ENCODE measurements around the gene INVS.
"Not testable (repeated sequence)": the region's sequence is repeated elsewhere in the genome, so short reads cannot be mapped to it uniquely, and the experiment has no call there.

Gene INVS

GRCh38 chr9:100126423-100126822, 27.4 kb downstream of the INVS start:
- DNase-seq (ENCODE audit: low read depth): no peak

GRCh38 chr9:100129772-100130171, 30.7 kb downstream of the INVS start:
- DNase-seq (ENCODE audit: low read depth): no peak

GRCh38 chr9:100131216-100131615, 32.2 kb downstream of the INVS start:
- no peak for DNase-seq (ENCODE audit: low read depth)

GRCh38 chr9:100131875-100132430, 32.9 kb downstream of the INVS start:
- DNase-seq (ENCODE audit: low read depth): no peak

GRCh38 chr9:100134731-100135130, 35.7 kb downstream of the INVS start:
- no peak for DNase-seq (ENCODE audit: low read depth)

GRCh38 chr9:100136799-100137198, 37.8 kb downstream of the INVS start:
- not testable (repeated sequence) for DNase-seq (ENCODE audit: low read depth)

- not testable (repeated sequence) for DNase-seq (ENCODE audit: low read depth)
These were observed 41.3 kb downstream of the INVS start for GRCh38 chr9:100140303-100140702.

- DNase-seq (ENCODE audit: low read depth): not testable (repeated sequence)
These were observed 42.8 kb downstream of the INVS start for GRCh38 chr9:100141862-100142261.

GRCh38 chr9:100145167-100145934, 46.3 kb downstream of the INVS start:
- not testable (repeated sequence) for DNase-seq (ENCODE audit: low read depth)

GRCh38 chr9:100145976-100146375, 46.9 kb downstream of the INVS start:
- DNase-seq (ENCODE audit: low read depth): not testable (repeated sequence)

- no peak for DNase-seq (ENCODE audit: low read depth)
These were observed 51.2 kb downstream of the INVS start for GRCh38 chr9:100150214-100150613.

- DNase-seq (ENCODE audit: low read depth): no peak
These were observed 61.0 kb downstream of the INVS start for GRCh38 chr9:100160021-100160420.

GRCh38 chr9:100167176-100167575, 68.1 kb downstream of the INVS start:
- DNase-seq (ENCODE audit: low read depth): no peak

GRCh38 chr9:100167915-100168654, 69.0 kb downstream of the INVS start:
- DNase-seq (ENCODE audit: low read depth): no peak

- no peak for DNase-seq (ENCODE audit: low read depth)
These were observed 71.0 kb downstream of the INVS start for GRCh38 chr9:100170085-100170484.

GRCh38 chr9:100170556-100170955, 71.5 kb downstream of the INVS start:
- no peak for DNase-seq (ENCODE audit: low read depth)

GRCh38 chr9:100186356-100186755, 87.3 kb downstream of the INVS start:
- DNase-seq (ENCODE audit: low read depth): no peak

GRCh38 chr9:100190339-100190738, 91.3 kb downstream of the INVS start:
- no peak for DNase-seq (ENCODE audit: low read depth)

- no peak for DNase-seq (ENCODE audit: low read depth)
These were observed 92.2 kb downstream of the INVS start for GRCh38 chr9:100191264-100191663.

GRCh38 chr9:100193078-100193477, 94.0 kb downstream of the INVS start:
- no peak for DNase-seq (ENCODE audit: low read depth)

- DNase-seq (ENCODE audit: low read depth): no peak
These were observed 97.2 kb downstream of the INVS start for GRCh38 chr9:100196215-100196614.

GRCh38 chr9:100196828-100197227, 97.8 kb downstream of the INVS start:
- DNase-seq (ENCODE audit: low read depth): no peak

GRCh38 chr9:100197553-100197952, 98.5 kb downstream of the INVS start:
- no peak for DNase-seq (ENCODE audit: low read depth)
